Measurements from ENCODE around the gene SLCO1B1. TPM values are rescaled to one million over a fixed set of nuclear protein-coding genes. Genes with fewer than 3 reads are reported as not detected.

SLCO1B1 gene
- total RNA-seq, 2 experiments from 2014 or later = not detected

DNA sequence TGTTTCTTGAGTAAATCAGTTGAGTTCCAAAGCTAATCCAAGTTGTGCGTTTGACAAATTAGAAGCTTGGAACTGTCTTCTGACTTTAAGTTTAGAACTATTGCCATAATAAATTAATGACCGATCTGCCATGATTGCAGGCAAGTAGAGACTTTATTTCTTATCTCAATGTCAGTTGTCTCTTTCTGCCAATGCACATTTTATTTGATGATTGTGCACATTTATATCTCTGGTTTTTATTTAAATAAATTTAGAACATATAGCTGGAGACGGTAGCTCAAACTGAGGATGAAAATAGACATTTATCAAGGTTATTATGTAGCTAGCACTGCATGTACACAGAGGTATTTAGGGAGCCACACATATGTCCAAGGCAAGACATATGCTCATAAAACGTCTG, 34.1 kb downstream of the SLCO1B1 start:
- POLR2A ChIA-PET = no interaction called here
- no peaks in the 10 kb centered on the region for H3K27me3 Mint-ChIP-seq
- no peak overlapping the region for H3K27ac ChIP-seq (ENCODE audit: low read depth in 1 of 2, low read length in 2 of 2)

DNA sequence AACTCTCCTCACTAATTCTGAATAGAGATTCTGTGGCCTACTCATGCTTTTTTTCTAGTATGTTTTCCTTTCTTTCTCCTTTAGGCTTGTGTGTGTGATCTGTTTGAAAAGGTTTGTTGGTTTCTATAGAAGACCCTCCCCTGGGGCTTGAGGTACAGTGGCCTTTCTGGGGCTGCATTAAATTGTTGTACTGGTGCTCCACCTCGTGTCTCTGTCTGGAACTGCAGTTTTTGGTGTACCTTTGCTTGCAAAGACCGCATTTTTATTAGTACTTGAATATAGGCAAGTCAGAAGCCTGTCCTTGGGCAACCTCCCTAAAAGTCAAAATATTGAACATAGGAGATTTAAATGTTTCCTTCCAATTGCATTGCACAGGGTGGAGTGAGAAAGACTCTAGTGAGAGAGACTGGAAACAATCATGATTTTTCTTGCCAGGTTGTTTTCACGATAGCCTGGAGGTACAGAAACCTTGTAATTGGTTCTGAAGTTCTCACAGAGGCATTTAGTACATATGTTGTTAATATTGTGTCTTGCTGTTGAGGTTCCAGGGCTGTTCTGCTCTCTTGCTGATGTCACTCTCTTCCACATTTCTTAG, 39.0 kb downstream of the SLCO1B1 start:
- Mint-ChIP-seq H3K4me3 (no peak overlapping the region), H3K36me3 (ENCODE audit: low read depth) (no peaks in the 10 kb centered on the region), H3K4me1 (ENCODE audit: low read depth) (no peaks in the 10 kb centered on the region), H3K27me3 (no peaks in the 10 kb centered on the region), H3K9me3 (peaks cover 10% of the 10 kb centered on the region), H3K27ac (no peak overlapping the region)
- no peak overlapping the region for H3K4me3 ChIP-seq (ENCODE audit: low read length)
- ATAC-seq (ENCODE audit: poor library complexity) (no peak), DNase-seq (peak in 6 of 14 experiments; percentile 2 to 27 (median 16))
- intact Hi-C loops (cut with DNase I, micrococcal nuclease) = no loop called here
- POLR2A ChIA-PET = no interaction called here
- CTCF ChIA-PET = no interaction called here
- TF ChIP-seq, protein P1, sequence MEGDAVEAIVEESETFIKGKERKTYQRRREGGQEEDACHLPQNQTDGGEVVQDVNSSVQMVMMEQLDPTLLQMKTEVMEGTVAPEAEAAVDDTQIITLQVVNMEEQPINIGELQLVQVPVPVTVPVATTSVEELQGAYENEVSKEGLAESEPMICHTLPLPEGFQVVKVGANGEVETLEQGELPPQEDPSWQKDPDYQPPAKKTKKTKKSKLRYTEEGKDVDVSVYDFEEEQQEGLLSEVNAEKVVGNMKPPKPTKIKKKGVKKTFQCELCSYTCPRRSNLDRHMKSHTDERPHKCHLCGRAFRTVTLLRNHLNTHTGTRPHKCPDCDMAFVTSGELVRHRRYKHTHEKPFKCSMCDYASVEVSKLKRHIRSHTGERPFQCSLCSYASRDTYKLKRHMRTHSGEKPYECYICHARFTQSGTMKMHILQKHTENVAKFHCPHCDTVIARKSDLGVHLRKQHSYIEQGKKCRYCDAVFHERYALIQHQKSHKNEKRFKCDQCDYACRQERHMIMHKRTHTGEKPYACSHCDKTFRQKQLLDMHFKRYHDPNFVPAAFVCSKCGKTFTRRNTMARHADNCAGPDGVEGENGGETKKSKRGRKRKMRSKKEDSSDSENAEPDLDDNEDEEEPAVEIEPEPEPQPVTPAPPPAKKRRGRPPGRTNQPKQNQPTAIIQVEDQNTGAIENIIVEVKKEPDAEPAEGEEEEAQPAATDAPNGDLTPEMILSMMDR (IDR thresholded peaks at IDR 0.05) = peak; percentile 23
- H3K9me3 ChIP-seq (ENCODE audit: control insufficient read depth in 1 of 2, insufficient read depth in 1 of 2, low read length in 2 of 2) = no peaks in the 10 kb centered on the region
- H3K27me3 ChIP-seq (ENCODE audit: control insufficient read depth in 1 of 2, insufficient read depth in 2 of 2, low read length in 2 of 2) = no peaks in the 10 kb centered on the region
- no peaks in the 10 kb centered on the region for H3K36me3 ChIP-seq (ENCODE audit: insufficient read depth, low read length)
- no peaks in the 10 kb centered on the region for H3K4me1 ChIP-seq (ENCODE audit: insufficient read depth, low read length)
- H3K27ac ChIP-seq (ENCODE audit: low read depth in 1 of 2, low read length in 2 of 2) = no peak overlapping the region

More for the DNA sequence above, 34.1 kb downstream of the SLCO1B1 start:
- Mint-ChIP-seq H3K4me3 (no peak overlapping the region), H3K27ac (no peak overlapping the region), H3K36me3 (ENCODE audit: low read depth) (no peaks in the 10 kb centered on the region), H3K4me1 (ENCODE audit: low read depth) (no peaks in the 10 kb centered on the region), H3K9me3 (peaks cover 10% of the 10 kb centered on the region)
- TF ChIP-seq, protein P1 (IDR thresholded peaks at IDR 0.05) = no peak
- intact Hi-C loops (cut with DNase I, micrococcal nuclease) = no loop called here
- ATAC-seq (ENCODE audit: poor library complexity) (no peak), DNase-seq (no peak)
- Histone ChIP-seq H3K36me3 (ENCODE audit: insufficient read depth, low read length) (no peaks in the 10 kb centered on the region), H3K9me3 (ENCODE audit: control insufficient read depth in 1 of 2, insufficient read depth in 1 of 2, low read length in 2 of 2) (no peaks in the 10 kb centered on the region), H3K27me3 (ENCODE audit: control insufficient read depth in 1 of 2, insufficient read depth in 2 of 2, low read length in 2 of 2) (no peaks in the 10 kb centered on the region), H3K4me1 (ENCODE audit: insufficient read depth, low read length) (no peaks in the 10 kb centered on the region), H3K4me3 (ENCODE audit: low read length) (no peak overlapping the region)
- CTCF ChIA-PET = no interaction called here

DNA sequence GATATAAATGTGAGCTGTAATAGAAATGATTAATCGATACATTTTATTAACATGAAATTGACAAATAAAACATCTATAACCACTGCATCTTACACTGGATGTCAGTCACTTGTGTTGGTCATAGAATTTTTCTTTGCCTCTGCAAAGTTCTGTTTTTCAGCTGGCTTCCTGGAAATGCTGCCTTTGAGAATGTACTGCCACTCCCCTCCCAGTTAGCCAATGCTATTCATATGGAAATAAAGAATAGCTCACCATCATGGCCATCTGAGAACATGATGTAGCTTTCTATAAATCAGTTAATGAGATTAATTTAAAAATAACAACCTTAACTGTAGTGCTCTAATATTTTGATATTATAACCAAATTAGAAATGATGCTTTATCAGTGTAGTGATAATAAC, 41.1 kb downstream of the SLCO1B1 start:
- Histone ChIP-seq H3K27me3 (ENCODE audit: control insufficient read depth in 1 of 2, insufficient read depth in 2 of 2, low read length in 2 of 2) (no peaks in the 10 kb centered on the region), H3K27ac (ENCODE audit: low read depth in 1 of 2, low read length in 2 of 2) (no peak overlapping the region), H3K4me3 (ENCODE audit: low read length) (no peak overlapping the region), H3K4me1 (ENCODE audit: insufficient read depth, low read length) (no peaks in the 10 kb centered on the region), H3K36me3 (ENCODE audit: insufficient read depth, low read length) (no peaks in the 10 kb centered on the region), H3K9me3 (ENCODE audit: control insufficient read depth in 1 of 2, insufficient read depth in 1 of 2, low read length in 2 of 2) (no peaks in the 10 kb centered on the region)
- Mint-ChIP-seq H3K27me3 (no peaks in the 10 kb centered on the region), H3K36me3 (ENCODE audit: low read depth) (no peaks in the 10 kb centered on the region), H3K27ac (no peak overlapping the region), H3K4me3 (no peak overlapping the region), H3K9me3 (peaks cover 10% of the 10 kb centered on the region), H3K4me1 (ENCODE audit: low read depth) (no peaks in the 10 kb centered on the region)
- intact Hi-C loops (cut with DNase I, micrococcal nuclease) = no loop called here
- POLR2A ChIA-PET = no interaction called here
- no peak for DNase-seq
- TF ChIP-seq, protein P1 (IDR thresholded peaks at IDR 0.05) = no peak
- no peak for ATAC-seq (ENCODE audit: poor library complexity)
- CTCF ChIA-PET = no interaction called here

Measured in CD4-positive, alpha-beta T cell (primary cell).